NCI-H2029 (cell line): ENCODE results near the gene DIO3.
"Not testable (repeated sequence)": the region's sequence is repeated elsewhere in the genome, so short reads cannot be mapped to it uniquely, and the experiment has no call there.

Experiments used
- DNase-seq: peaks from one replicate; lab custom pipeline; 2025; lab: John Stamatoyannopoulos, UW

Gene DIO3

GRCh38 chr14:101542391-101542790 lies 18.9 kb upstream of the DIO3 start:
- DNase-seq = no peak

DNA sequence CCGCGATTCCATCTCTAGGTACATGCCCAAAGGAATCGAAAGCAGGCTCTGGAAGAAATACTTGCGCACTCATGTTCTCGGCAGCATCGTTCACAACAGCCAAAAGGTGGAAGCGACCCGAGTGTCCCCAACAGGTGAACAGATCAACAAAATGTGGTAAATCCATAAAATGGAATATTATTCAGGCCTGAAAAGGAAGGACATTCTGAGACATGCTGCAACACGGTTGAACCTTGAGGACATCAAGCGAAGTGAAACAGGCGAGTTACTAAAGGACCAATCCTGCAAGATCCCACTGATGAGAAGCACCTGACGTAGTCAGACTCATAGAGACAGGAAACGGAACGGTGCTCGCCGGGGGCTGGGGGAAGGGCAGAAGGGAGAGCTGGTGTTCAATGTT lies 17.5 kb upstream of the DIO3 start:
- DNase-seq = no peak

- DNase-seq = no peak
These were observed 16.7 kb upstream of the DIO3 start for GRCh38 chr14:101544550-101544949.

DNA sequence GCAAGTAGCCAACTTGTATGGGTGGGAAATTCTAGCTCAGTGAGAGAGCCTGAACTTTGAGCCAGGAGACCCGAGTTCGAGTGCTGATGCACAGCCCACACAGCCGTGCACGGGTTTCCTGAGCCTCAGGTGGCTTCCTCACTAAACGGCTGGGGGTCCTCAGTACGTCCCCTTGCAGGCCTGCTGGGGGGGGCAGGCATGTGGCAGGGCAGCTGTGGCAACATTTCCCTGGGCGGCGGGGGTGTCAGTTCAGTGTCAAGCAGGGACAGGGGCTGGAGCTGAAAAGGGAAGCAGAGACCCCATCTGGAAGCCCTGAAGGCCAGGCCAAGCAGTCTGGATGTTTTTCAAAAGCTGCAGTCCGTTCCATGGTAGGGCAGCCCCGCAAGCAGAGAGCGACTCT lies 14.6 kb upstream of the DIO3 start:
- no peak for DNase-seq

DNA sequence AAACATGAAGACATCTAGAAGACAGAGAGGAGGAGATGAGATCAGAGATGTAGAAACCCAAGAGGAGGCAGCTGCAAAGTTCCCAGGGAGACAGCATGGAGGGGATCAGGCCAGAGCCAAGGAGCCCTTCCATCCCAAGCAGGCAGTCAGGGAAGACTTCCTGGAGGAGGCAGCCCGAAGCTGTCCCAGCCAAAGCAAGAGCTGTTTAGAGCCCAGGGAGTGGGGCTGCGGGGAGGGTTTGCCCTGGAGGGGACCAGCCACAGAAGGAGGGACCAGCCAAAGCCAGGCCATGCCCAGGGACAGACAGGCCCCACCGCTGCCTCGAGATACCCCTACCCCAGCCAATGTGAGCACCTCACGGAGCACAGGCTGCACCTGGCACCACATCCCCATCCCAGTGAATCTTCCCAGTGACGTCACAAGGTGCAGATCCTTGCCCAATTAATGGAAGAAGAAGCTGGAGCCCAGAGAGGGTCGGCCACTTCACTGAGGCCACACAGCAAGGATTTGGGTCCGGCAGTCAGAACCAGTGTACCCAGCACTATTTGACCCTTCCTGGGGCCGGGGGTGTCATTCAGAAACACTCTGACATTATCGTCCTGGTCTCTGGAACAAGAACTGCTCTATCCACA lies 14.1 kb upstream of the DIO3 start:
- no peak for DNase-seq

GRCh38 chr14:101547961-101548669 lies 13.2 kb upstream of the DIO3 start:
- DNase-seq = no peak

- no peak for DNase-seq
These were observed 12.6 kb upstream of the DIO3 start for GRCh38 chr14:101548710-101549109.

DNA sequence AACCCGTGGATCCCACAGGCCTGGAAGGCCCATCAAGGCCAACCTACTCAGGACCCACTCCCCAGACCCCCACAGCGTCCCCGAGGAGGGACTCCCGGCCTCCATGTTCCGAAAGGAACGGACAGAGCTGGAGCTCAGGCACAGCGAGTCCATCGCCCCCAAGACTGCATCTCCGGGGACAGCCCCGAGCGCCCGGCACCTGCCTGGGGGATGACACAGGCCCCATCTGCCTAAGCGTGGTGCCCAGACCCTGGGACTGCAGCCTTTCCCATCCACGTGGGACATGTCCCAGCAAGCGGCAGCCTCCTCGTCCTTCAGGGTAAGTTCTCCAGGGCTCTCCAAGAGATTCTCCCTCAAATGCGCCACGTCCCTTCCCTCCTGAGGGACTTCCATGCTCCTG lies 12.1 kb upstream of the DIO3 start:
- no peak for DNase-seq

DNA sequence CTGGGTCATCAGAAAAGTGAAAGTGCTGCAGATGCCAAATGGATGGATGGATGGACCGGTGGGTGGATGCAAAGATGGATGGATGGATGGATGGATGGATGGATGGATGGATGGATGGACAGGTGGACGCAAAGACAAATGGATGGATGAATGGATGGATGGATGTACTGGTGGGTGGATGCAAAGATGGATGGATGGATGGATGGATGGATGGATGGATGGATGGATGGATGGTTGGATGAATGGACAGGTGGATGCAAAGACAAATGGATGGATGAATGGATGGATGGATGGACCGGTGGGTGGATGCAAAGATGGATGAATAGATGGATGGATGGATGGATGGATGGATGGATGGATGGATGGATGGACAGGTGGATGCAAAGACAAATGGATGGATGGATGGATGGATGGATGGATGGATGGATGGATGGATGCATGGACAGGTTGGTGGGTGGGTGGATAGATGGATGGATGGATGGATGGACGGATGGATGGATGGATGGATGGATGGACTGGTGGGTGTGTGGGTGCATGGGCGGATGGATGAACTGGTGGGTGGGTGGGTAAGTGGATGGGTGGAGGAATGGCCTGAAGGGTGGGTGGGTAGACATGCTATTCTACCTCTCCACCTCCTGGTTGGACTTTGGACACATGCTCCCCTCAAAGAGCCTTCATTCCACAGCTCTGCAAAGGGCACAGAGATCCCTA lies 10.9 kb upstream of the DIO3 start:
- DNase-seq = not testable (repeated sequence)

- no peak for DNase-seq
These were observed 9.3 kb upstream of the DIO3 start for GRCh38 chr14:101551729-101552595.

DNA sequence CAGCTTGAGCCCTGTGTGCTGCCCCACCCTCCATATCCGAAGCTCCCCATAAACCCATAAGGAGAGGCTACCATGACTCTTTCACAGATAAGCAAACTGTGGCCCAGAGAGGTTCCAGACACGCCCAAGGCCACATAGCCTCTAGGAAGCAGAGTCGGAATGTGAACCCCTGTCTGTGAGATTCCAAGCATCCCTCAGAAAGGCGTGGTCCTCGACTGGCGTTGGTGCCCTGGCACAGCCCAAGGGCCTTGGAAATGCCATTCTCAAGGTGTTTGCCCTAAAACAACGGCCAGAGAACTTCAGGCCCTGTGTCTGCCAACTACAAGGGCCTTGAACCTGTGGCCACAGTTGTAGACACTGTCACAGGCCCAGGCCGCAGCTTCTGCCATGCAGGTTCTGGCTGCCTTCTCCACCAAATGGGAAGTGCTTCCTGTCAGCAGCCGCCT lies 8.5 kb upstream of the DIO3 start:
- no peak for DNase-seq

DNA sequence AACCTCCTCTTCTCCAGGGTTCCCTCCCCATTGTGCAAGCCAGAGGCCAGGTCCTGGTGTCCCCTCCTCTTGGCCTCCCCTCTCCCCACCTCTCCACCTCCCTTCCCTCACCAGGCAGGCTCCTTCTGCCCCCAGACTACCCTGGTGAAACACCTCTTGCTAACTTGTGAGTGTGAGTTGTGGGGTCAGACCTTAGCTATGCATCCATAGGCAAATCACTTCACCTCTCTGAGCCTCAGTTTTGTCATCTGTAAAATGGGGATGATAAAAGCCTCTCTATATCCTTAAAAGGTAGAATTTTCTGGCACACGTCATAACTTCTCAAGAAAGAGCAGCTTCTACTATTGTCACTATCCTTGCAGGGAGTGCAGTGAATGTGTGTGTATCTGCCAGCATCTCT lies 7.9 kb upstream of the DIO3 start:
- no peak for DNase-seq

- no peak for DNase-seq
These were observed 7.4 kb upstream of the DIO3 start for GRCh38 chr14:101553931-101554330.

- no peak for DNase-seq
These were observed 6.2 kb upstream of the DIO3 start for GRCh38 chr14:101554991-101555668.

GRCh38 chr14:101555669-101556043 lies 5.6 kb upstream of the DIO3 start:
- DNase-seq = not testable (repeated sequence)

DNA sequence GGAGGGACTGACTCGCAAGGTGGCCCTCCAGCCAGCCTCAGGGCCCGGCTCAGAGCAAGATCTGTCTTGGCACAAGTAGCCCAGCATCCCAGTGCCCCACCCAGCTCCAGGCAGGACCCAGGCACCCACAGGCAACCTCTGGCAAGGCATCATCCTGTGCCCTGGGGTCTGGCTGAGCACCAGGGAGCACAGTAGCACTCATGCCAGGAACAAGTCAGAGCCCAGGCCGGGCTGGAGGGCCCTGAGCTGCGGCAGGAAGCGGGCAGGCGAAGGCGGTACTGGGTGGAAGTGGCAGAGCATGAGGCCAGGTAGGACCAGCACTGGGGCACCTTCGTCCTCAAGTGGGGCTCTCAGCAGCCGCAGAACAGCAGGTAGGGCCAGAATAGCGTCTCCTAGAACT lies 5.2 kb upstream of the DIO3 start:
- DNase-seq = no peak

DNA sequence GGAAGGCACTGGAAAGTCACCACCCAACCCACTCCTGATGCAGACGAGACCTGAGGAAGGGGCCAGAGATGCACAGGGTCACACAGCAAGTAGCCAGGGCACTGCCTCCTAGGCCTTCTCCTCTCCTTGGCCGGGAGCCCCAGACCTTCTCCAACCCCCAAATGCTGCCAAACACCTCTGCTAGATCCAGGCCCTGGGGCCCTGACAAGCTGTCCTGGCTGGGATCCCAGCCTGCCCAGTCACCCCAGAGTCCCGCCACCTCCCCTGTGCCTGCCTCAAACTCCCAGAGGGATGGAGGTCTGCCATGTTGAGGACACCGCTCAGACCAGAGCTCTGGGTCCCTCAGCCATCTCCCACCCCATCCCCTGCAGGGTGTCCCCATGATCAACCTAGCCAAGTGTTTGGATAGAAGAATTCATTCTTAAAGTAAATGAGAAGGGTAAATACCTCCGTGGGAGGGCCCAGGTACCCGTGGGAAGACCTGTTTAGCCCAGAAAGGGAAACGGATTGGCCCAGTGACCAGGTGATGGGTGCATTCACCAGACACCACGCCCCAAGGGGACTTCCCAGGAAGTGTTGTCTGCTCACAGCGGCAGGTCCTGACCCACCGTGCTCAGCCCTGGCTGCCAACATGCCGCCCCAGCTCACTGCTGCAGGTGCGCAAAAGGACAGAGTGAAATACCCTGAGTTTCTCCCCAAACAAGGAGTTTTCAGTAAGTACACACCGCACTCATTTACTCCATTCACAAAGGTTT lies 4.6 kb upstream of the DIO3 start:
- DNase-seq = no peak

GRCh38 chr14:101557321-101557695 lies 4.0 kb upstream of the DIO3 start:
- DNase-seq = no peak

DNA sequence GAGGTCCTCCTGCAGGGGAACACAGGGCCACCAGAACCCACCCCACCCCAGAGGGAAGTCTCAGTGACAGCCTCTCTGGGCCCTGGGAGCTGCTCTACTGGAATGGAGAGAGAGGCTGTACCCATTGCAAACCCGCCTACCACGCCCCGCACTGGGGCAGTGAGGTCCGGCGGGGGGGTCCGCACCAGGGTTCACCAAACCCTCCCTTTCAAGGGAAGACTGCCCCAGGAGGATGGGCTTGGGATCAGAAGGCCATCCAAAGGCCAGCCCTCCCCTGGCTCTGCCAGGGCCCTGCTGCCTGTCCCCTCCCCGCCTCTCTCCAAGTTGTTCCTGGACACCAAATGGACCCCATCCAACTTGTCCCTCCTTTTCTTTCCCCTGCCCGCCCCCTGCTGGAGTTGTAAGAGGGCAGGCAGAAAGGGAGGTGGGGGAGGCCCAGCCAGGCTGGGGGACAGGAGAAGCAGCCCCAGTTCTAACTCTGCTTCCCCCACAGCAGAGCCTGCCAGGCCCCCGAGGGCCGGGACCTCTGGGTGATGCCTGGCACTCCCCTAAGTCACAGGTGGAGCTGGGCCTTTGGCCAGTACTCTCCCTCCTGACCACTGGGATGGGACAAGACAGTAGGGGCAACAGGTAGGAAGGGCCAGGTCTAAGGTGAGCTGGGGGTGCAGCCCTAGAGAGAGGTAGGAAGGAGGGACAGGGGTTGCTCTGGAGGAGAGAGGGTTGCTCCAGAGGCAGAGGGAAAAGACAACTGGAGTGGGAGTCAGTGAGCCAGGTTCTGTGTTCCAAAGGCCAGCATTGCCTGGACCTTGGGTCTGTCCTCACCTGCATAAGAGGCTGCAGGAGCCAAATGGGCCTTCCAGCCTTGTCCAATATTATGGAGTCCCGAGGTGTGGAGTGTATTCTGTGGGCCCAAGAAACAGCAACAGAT lies 3.2 kb upstream of the DIO3 start:
- no peak for DNase-seq

DNA sequence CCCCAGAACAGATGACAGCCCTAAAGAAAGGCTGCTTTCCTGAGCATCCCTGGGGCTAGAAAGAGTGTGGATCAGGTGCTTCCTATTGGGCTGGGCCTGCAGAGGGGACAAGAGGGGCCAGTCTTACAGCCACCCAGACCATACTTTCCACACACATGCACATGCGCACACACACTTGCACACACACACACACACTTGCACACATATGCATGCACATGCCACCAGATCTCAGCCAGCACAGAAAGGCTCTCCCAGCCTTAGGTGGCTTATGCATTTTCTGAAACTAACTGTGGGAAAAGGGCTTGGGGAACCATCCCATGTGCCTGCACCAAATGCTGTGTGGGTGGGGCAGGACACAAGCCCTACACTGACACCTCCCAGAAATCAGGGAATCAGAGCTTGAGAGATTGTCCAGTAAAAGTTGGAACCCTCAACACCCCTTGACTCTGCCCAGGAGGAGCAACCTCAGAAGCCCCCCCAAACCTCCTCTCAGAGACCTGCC lies 2.5 kb upstream of the DIO3 start:
- no peak for DNase-seq
